SK-N-SH (cell line): Measurements from ENCODE around the gene PUDP. TPM values are rescaled to one million over a fixed set of nuclear protein-coding genes. Genes with fewer than 3 reads are reported as not detected.

Source experiments
- CTCF ChIA-PET: fragments of 300-600, 350-600 bp; formaldehyde crosslinking; extraction: SDS; loops from one replicate; lab custom pipeline; 2021; lab: Yijun Ruan, JAX
- POLR2A ChIA-PET: fragments of 350-600 bp; sonication (Branson Sonifier 250); formaldehyde crosslinking; extraction: SDS; loops from one replicate; lab custom pipeline; 2020; ENCODE audit warnings: antibody characterized with exemption, inconsistent platforms; lab: Yijun Ruan, JAX
- DNase-seq: peaks from one replicate; pipeline ENCODE4 v3.0.0; 2012
- H2AFZ ChIP-seq: fragments of 200-600 bp; sonication (generic); 2 replicates; pipeline ENCODE4 v1.8.1; 2016; ENCODE audit warnings: antibody characterized with exemption, mild to moderate bottlenecking, low read depth
- H3F3A ChIP-seq: fragments of 200-600 bp; sonication (generic); replicated peaks from 2 replicates; pipeline ENCODE3; 2016; ENCODE audit warnings: antibody characterized with exemption, mild to moderate bottlenecking; ENCODE audit not compliant: insufficient read depth
- H3K27ac ChIP-seq, 2 experiments: fragments of 200-500 bp in 1 of 2; fragments of 200-600 bp in 1 of 2; sonication (Bioruptor generic) in 1 of 2; sonication (generic), shearing (Covaris generic) in 1 of 2; 2 replicates each; pipeline versions ENCODE4 v1.5.1 to v1.6.1; 2014 to 2016; ENCODE audit warnings: low read depth in 2 of 2, inconsistent platforms in 1 of 2, low read length in 1 of 2, mild to moderate bottlenecking in 1 of 2, mixed read lengths in 1 of 2
- H3K27me3 ChIP-seq: fragments of 200-600 bp; sonication (generic), shearing (Covaris generic); 2 replicates; pipeline ENCODE4 v1.6.1; 2016; ENCODE audit warnings: mixed run types; ENCODE audit not compliant: insufficient read depth
- H3K36me3 ChIP-seq, 2 experiments: fragments of 200-500 bp in 1 of 2; fragments of 200-600 bp in 1 of 2; sonication (Bioruptor generic) in 1 of 2; sonication (generic) in 1 of 2; replicated peaks in 1 of 2; 2 replicates each; pipeline versions ENCODE3 to v1.5.1; 2014 to 2016; ENCODE audit warnings: low read length in 1 of 2, mild to moderate bottlenecking in 1 of 2; ENCODE audit not compliant: insufficient read depth in 2 of 2, control insufficient read depth in 1 of 2
- H3K4me1 ChIP-seq, 2 experiments: fragments of 200-500 bp in 1 of 2; fragments of 200-600 bp in 1 of 2; sonication (Bioruptor generic) in 1 of 2; sonication (generic), shearing (Covaris generic) in 1 of 2; 2 replicates each; pipeline versions ENCODE4 v1.5.1 to v1.6.1; 2014 to 2016; ENCODE audit warnings: low read depth in 1 of 2, low read length in 1 of 2, mixed run types in 1 of 2; ENCODE audit not compliant: insufficient read depth in 2 of 2, control insufficient read depth in 1 of 2
- H3K4me2 ChIP-seq: fragments of 200-600 bp; sonication (generic), shearing (Covaris generic); 2 replicates; pipeline ENCODE4 v1.6.1; 2017; ENCODE audit warnings: mixed run types
- H3K4me3 ChIP-seq, 2 experiments: fragments of 200-500 bp in 1 of 2; fragments of 200-600 bp in 1 of 2; sonication (Bioruptor generic) in 1 of 2; sonication (generic), shearing (Covaris generic) in 1 of 2; 2 replicates each; pipeline versions ENCODE4 v1.5.1 to v1.8.1; 2014 to 2016; ENCODE audit warnings: low read depth in 2 of 2, inconsistent platforms in 1 of 2, low read length in 1 of 2, mild to moderate bottlenecking in 1 of 2, mixed read lengths in 1 of 2, moderate library complexity in 1 of 2
- H3K79me2 ChIP-seq: fragments of 200-600 bp; sonication (generic); 2 replicates; pipeline ENCODE4 v1.8.1; 2017; ENCODE audit warnings: mild to moderate bottlenecking; ENCODE audit not compliant: insufficient read depth
- H3K9ac ChIP-seq: fragments of 200-600 bp; sonication (generic); 2 replicates; pipeline ENCODE4 v1.6.1; 2017; ENCODE audit warnings: mixed run types
- H3K9me2 ChIP-seq: fragments of 200-600 bp; sonication (generic); 2 replicates; pipeline ENCODE4 v1.6.1; 2017; ENCODE audit warnings: mixed run types
- H3K9me3 ChIP-seq: fragments of 200-600 bp; sonication (generic); 2 replicates; pipeline ENCODE4 v1.6.1; 2017; ENCODE audit warnings: mixed run types, mild to moderate bottlenecking, moderate library complexity
- H4K20me1 ChIP-seq: fragments of 200-600 bp; sonication (generic); 2 replicates; pipeline ENCODE4 v1.6.1; 2017; ENCODE audit warnings: mild to moderate bottlenecking, mixed run types; ENCODE audit not compliant: insufficient read depth
- CHD2 ChIP-seq: fragments of 150-350 bp; IDR thresholded peaks from 2 replicates; pipeline ENCODE4 v1.6.1; 2018; ENCODE audit warnings: low read length; ENCODE audit not compliant: partially characterized antibody
- EP300 ChIP-seq, 2 experiments: IDR thresholded peaks; 2 replicates each; pipeline versions ENCODE4 v1.4.0 to v1.6.1; 2012; ENCODE audit warnings: borderline replicate concordance in 1 of 2, low read depth in 1 of 2, low read length in 1 of 2
- EZH2phosphoT487 ChIP-seq: fragments of 200-600 bp; sonication (generic); IDR thresholded peaks from 2 replicates; pipeline ENCODE4 v1.6.1; 2017; ENCODE audit warnings: low read depth, mixed run types, mild to moderate bottlenecking, antibody characterized with exemption, moderate library complexity, borderline replicate concordance
- FOSL2 ChIP-seq: IDR thresholded peaks from 2 replicates; pipeline ENCODE4 v1.4.0; 2012; ENCODE audit warnings: low read depth, mild to moderate bottlenecking, moderate library complexity, borderline replicate concordance
- FOXJ3 ChIP-seq: sonication (generic); formaldehyde crosslinking; IDR thresholded peaks from 2 replicates; pipeline ENCODE4 v1.5.1; 2020; ENCODE audit warnings: mild to moderate bottlenecking, missing genetic modification reagents
- GABPA ChIP-seq: IDR thresholded peaks from 2 replicates; pipeline ENCODE4 v1.4.0; 2012; ENCODE audit warnings: low read depth, mild to moderate bottlenecking
- GATA2 ChIP-seq: sonication (generic); formaldehyde crosslinking; IDR thresholded peaks from 2 replicates; pipeline ENCODE4 v1.5.0; 2020; ENCODE audit warnings: mild to moderate bottlenecking, missing genetic modification reagents
- MEF2A ChIP-seq: IDR thresholded peaks from 2 replicates; pipeline ENCODE4 v1.4.0; 2012; ENCODE audit warnings: low read depth, borderline replicate concordance
- MXI1 ChIP-seq: IDR thresholded peaks from 2 replicates; pipeline ENCODE4 v1.6.1; 2012; ENCODE audit warnings: mild to moderate bottlenecking, low read depth, low read length, improper control_type of control experiment
- NRF1 ChIP-seq: IDR thresholded peaks from 2 replicates; pipeline ENCODE4 v1.6.1; 2012; ENCODE audit warnings: low read depth, mild to moderate bottlenecking, low read length
- POLR2AphosphoS5 ChIP-seq: IDR thresholded peaks from 2 replicates; pipeline ENCODE4 v1.6.1; 2012; ENCODE audit warnings: low read depth, low read length
- RCOR1 ChIP-seq: fragments of 150-350 bp; IDR thresholded peaks from 2 replicates; pipeline ENCODE4 v1.6.1; 2017; ENCODE audit warnings: antibody characterized with exemption, low read length
- SIN3A ChIP-seq: IDR thresholded peaks from 2 replicates; pipeline ENCODE4 v1.6.1; 2012; ENCODE audit warnings: low read depth, mild to moderate bottlenecking, low read length, moderate library complexity, borderline replicate concordance
- TAF1 ChIP-seq: IDR thresholded peaks from 2 replicates; pipeline ENCODE4 v1.6.1; 2012; ENCODE audit warnings: low read depth, mild to moderate bottlenecking, low read length, moderate library complexity, borderline replicate concordance
- USF1 ChIP-seq: IDR thresholded peaks from 2 replicates; pipeline ENCODE4 v1.4.0; 2012; ENCODE audit warnings: low read depth, borderline replicate concordance
- WGBS: methylation state at CpG from one replicate; pipeline ENCODE4 v1.1.6; 2017; ENCODE audit warnings: low lambda C conversion rate; 5-methylcytosine and 5-hydroxymethylcytosine counted together
- polyA plus RNA-seq, 3 experiments: library from polyadenylated mRNA; depleted of rRNA; stranded (reverse); fragments of >200 nt; gene quantifications; 2 replicates each; pipeline ENCODE4 v1.2.3, GENCODE V29; 2012
- TF ChIP-seq, protein P1 (sequence below): IDR thresholded peaks from 2 replicates; pipeline ENCODE4 v1.6.1; 2012; ENCODE audit warnings: mild to moderate bottlenecking, low read depth, low read length, moderate library complexity
- TF ChIP-seq, protein P2 (sequence below): IDR thresholded peaks from 2 replicates; pipeline ENCODE4; 2012
- TF ChIP-seq, protein P3 (sequence below): fragments of 150-350 bp; IDR thresholded peaks from 2 replicates; pipeline ENCODE4 v1.6.1; 2016; ENCODE audit warnings: mild to moderate bottlenecking, low read depth, low read length

Gene PUDP
- polyA plus RNA-seq, 1 of the 3 experiments (the other 2 are of a cell fraction): 23.0 TPM

DNA sequence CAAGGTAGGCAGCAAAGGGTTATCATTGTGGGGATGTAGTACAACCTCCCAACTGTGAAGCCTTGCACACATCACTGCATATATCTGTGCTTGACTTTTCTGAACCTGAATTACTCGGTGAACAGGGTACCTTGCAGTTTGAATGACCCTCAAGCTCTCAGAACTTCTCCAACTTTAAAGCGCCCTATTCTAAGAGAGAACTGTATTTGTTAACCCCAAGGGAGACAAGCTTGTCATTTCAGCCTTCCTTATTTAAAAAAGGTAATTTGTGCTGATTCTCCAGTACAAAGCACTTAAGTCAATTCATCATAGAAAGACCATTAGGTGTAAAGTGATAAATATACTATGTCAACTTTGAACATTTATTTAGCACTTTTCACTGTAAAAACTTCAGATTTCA lies 122.5 kb downstream of the PUDP start:
- Histone ChIP-seq H3F3A (no peaks in the 10 kb centered on the region), H3K4me2 (no peak overlapping the region), H3K9me3 (no peaks in the 10 kb centered on the region), H3K27me3 (no peaks in the 10 kb centered on the region), H3K9me2 (no peaks in the 10 kb centered on the region), H3K4me3 (no peak overlapping the region), H4K20me1 (no peaks in the 10 kb centered on the region), H3K79me2 (no peaks in the 10 kb centered on the region), H3K9ac (no peak overlapping the region), H3K4me1 (no peaks in the 10 kb centered on the region), H3K27ac (no peak overlapping the region), H3K36me3 (no peaks in the 10 kb centered on the region), H2AFZ (no peak overlapping the region)
- CTCF ChIA-PET: no interaction called here
- TF ChIP-seq, protein P1, sequence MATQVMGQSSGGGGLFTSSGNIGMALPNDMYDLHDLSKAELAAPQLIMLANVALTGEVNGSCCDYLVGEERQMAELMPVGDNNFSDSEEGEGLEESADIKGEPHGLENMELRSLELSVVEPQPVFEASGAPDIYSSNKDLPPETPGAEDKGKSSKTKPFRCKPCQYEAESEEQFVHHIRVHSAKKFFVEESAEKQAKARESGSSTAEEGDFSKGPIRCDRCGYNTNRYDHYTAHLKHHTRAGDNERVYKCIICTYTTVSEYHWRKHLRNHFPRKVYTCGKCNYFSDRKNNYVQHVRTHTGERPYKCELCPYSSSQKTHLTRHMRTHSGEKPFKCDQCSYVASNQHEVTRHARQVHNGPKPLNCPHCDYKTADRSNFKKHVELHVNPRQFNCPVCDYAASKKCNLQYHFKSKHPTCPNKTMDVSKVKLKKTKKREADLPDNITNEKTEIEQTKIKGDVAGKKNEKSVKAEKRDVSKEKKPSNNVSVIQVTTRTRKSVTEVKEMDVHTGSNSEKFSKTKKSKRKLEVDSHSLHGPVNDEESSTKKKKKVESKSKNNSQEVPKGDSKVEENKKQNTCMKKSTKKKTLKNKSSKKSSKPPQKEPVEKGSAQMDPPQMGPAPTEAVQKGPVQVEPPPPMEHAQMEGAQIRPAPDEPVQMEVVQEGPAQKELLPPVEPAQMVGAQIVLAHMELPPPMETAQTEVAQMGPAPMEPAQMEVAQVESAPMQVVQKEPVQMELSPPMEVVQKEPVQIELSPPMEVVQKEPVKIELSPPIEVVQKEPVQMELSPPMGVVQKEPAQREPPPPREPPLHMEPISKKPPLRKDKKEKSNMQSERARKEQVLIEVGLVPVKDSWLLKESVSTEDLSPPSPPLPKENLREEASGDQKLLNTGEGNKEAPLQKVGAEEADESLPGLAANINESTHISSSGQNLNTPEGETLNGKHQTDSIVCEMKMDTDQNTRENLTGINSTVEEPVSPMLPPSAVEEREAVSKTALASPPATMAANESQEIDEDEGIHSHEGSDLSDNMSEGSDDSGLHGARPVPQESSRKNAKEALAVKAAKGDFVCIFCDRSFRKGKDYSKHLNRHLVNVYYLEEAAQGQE: no peak
- TF ChIP-seq, protein P2, sequence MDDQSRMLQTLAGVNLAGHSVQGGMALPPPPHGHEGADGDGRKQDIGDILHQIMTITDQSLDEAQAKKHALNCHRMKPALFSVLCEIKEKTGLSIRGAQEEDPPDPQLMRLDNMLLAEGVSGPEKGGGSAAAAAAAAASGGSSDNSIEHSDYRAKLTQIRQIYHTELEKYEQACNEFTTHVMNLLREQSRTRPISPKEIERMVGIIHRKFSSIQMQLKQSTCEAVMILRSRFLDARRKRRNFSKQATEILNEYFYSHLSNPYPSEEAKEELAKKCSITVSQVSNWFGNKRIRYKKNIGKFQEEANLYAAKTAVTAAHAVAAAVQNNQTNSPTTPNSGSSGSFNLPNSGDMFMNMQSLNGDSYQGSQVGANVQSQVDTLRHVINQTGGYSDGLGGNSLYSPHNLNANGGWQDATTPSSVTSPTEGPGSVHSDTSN: no peak
- TF ChIP-seq GATA2 (no peak), MXI1 (no peak), GABPA (no peak), CHD2 (no peak), POLR2AphosphoS5 (no peak)
- POLR2A ChIA-PET: no interaction called here
- DNase-seq: no peak
- 58% methylated on average over 2 of the region's 2 CpGs for WGBS

DNA sequence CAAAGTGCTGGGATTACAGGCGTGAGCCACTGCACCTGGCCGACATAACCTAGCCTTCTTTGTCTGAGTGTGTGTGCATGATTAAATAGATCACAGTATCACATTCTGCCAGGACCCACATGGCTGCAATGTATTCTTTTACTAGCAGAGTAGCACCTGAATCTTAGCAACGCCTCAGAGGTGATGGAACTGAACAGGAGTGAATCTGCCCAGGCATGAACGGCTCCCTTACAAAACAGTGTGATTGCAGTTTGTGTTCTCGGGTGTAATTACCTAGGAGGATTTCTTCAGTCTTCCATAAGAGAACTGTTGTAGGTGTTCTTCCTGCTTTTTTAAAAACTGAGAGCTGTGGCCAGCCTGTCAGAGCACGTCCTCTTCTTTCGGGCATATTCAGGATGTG lies 123.1 kb downstream of the PUDP start:
- CTCF ChIA-PET: no interaction called here
- POLR2A ChIA-PET: no interaction called here
- no peak overlapping the region for H3K4me3 ChIP-seq

More for the DNA sequence above, 123.1 kb downstream of the PUDP start:
- Histone ChIP-seq H3K4me2 (no peak overlapping the region), H3K79me2 (no peaks in the 10 kb centered on the region), H3K27me3 (no peaks in the 10 kb centered on the region), H3K36me3 (no peaks in the 10 kb centered on the region), H3F3A (no peaks in the 10 kb centered on the region), H3K9me3 (no peaks in the 10 kb centered on the region), H3K4me1 (no peaks in the 10 kb centered on the region), H3K9ac (no peak overlapping the region), H3K27ac (no peak overlapping the region), H4K20me1 (no peaks in the 10 kb centered on the region), H3K9me2 (no peaks in the 10 kb centered on the region), H2AFZ (no peak overlapping the region)
- TF ChIP-seq NRF1 (no peak), EZH2phosphoT487 (no peak), MEF2A (no peak), RCOR1 (no peak), SIN3A (no peak), FOXJ3 (CRISPR knock-in tag) (no peak), USF1 (no peak), EP300 (IDR thresholded peaks at IDR 0.05; ENCODE audit: borderline replicate concordance in 1 of 2, low read depth in 1 of 2, low read length in 1 of 2) (no peak), TAF1 (no peak), FOSL2 (no peak)
- TF ChIP-seq, protein P3, sequence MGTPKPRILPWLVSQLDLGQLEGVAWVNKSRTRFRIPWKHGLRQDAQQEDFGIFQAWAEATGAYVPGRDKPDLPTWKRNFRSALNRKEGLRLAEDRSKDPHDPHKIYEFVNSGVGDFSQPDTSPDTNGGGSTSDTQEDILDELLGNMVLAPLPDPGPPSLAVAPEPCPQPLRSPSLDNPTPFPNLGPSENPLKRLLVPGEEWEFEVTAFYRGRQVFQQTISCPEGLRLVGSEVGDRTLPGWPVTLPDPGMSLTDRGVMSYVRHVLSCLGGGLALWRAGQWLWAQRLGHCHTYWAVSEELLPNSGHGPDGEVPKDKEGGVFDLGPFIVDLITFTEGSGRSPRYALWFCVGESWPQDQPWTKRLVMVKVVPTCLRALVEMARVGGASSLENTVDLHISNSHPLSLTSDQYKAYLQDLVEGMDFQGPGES: no peak
- TF ChIP-seq, protein P1: no peak
- no peak for DNase-seq
- 56% methylated on average over 6 of the region's 7 CpGs for WGBS
